GM12878 (cell line): Measurements from ENCODE around the gene SWT1. TPM values are rescaled to one million over a fixed set of nuclear protein-coding genes. Genes with fewer than 3 reads are reported as not detected.
A peak's percentile ranks its signal among the peaks of the same experiment; 100 is the strongest.

Source experiments
- ATAC-seq: fragments of 200-7000 bp; cut with Tn5 transposase; 3 replicates; pipeline ENCODE4 v1.9.1; 2020; ENCODE audit warnings: mild to moderate bottlenecking, moderate library complexity
- BruUV-seq: library from RNA; stranded (reverse); fragments of 400-500 nt; replicated peaks from 2 replicates; lab custom pipeline; 2021; lab: Mats Ljungman, UMichigan
- CTCF ChIA-PET: fragments of 300-600 bp; sonication (Branson Sonifier 250); formaldehyde crosslinking; extraction: SDS; loops from one replicate; lab custom pipeline; 2021; ENCODE audit warnings: inconsistent platforms; lab: Yijun Ruan, JAX
- POLR2A ChIA-PET: fragments of 350-600 bp; formaldehyde crosslinking; extraction: SDS; loops from one replicate; lab custom pipeline; 2021; ENCODE audit warnings: inconsistent platforms; lab: Charles Lee
- RAD21 ChIA-PET: fragments of 300-600 bp; sonication (Branson Sonifier 250); formaldehyde crosslinking; loops from one replicate; lab custom pipeline; 2023; ENCODE audit warnings: antibody characterized with exemption; ENCODE audit not compliant: unreplicated experiment; lab: Charles Lee
- SMC1A ChIA-PET: fragments of 300-600 bp; sonication (Branson Sonifier 250); formaldehyde crosslinking; loops from one replicate; lab custom pipeline; 2023; ENCODE audit not compliant: unreplicated experiment, uncharacterized antibody; lab: Charles Lee
- DNase-seq: peaks from one replicate; pipeline ENCODE4 v3.0.0-alpha.2; 2011; ENCODE audit warnings: low read depth, low spot score
- FAIRE-seq: peaks from 3 replicates; lab custom pipeline; 2011; peaks lifted over from hg19 to GRCh38; lab: Jason Lieb, UNC
- H2AFZ ChIP-seq: 2 replicates; pipeline ENCODE4 v1.6.0; 2011; ENCODE audit warnings: low read depth, low read length, control low read depth; ENCODE audit not compliant: control insufficient read depth
- H3K27ac ChIP-seq: 2 replicates; pipeline ENCODE4 v1.5.1; 2011; ENCODE audit warnings: control low read depth; ENCODE audit not compliant: control insufficient read depth, insufficient read depth
- H3K27me3 ChIP-seq, 2 experiments: replicated peaks in 1 of 2; 2 replicates each; pipeline versions ENCODE4 v1.6.0 to v1.6.1; 2011; ENCODE audit warnings: low read length in 1 of 2; ENCODE audit not compliant: control insufficient read depth in 2 of 2, insufficient read depth in 2 of 2
- H3K36me3 ChIP-seq, 2 experiments: 2 replicates each; pipeline ENCODE4 v1.5.1; 2011; ENCODE audit warnings: low read length in 1 of 2; ENCODE audit not compliant: control insufficient read depth in 2 of 2, insufficient read depth in 2 of 2
- H3K4me1 ChIP-seq: 2 replicates; pipeline ENCODE4 v1.6.1; 2011; ENCODE audit warnings: mild to moderate bottlenecking, low read length, moderate library complexity, mixed read lengths; ENCODE audit not compliant: control insufficient read depth, insufficient read depth
- H3K4me2 ChIP-seq: 2 replicates; pipeline ENCODE4 v1.6.0; 2011; ENCODE audit warnings: control low read depth; ENCODE audit not compliant: control insufficient read depth, insufficient read depth
- H3K4me3 ChIP-seq: fragments of 200-600 bp; sonication (generic); 2 replicates; pipeline ENCODE4 v1.5.1; 2016
- H3K79me2 ChIP-seq: 2 replicates; pipeline ENCODE4 v1.6.0; 2011; ENCODE audit warnings: low read length; ENCODE audit not compliant: control insufficient read depth, insufficient read depth
- H3K9ac ChIP-seq: 2 replicates; pipeline ENCODE4 v1.8.0; 2011; ENCODE audit warnings: low read length, control low read depth, mixed read lengths; ENCODE audit not compliant: control insufficient read depth, insufficient read depth
- H3K9me3 ChIP-seq: replicated peaks from 3 replicates; pipeline ENCODE4 v1.5.1; 2011; ENCODE audit warnings: mild to moderate bottlenecking, low read length; ENCODE audit not compliant: control insufficient read depth, insufficient read depth
- H4K20me1 ChIP-seq: 2 replicates; pipeline ENCODE4 v1.6.0; 2011; ENCODE audit not compliant: control insufficient read depth, insufficient read depth
- BCL3 ChIP-seq: IDR thresholded peaks from 2 replicates; pipeline ENCODE4 v1.6.1; 2011; ENCODE audit warnings: borderline replicate concordance, low read depth, mild to moderate bottlenecking, moderate library complexity, low read length; ENCODE audit not compliant: insufficient read depth, poor library complexity, severe bottlenecking
- MAX ChIP-seq: IDR thresholded peaks from 2 replicates; pipeline ENCODE4 v1.6.1; 2012; ENCODE audit warnings: low read depth, low read length, improper control_type of control experiment
- ZBTB40 ChIP-seq: fragments of 450-650 bp; IDR thresholded peaks from 2 replicates; pipeline ENCODE4 v1.6.1; 2016; ENCODE audit warnings: mild to moderate bottlenecking, moderate library complexity, borderline replicate concordance
- WGBS: methylation state at CpG from one replicate; pipeline ENCODE4 v1.1.6; 2016; ENCODE audit warnings: low lambda C conversion rate; ENCODE audit not compliant: insufficient replicate concordance, insufficient coverage; ENCODE audit errors: missing lambda C conversion rate; 5-methylcytosine and 5-hydroxymethylcytosine counted together
- in situ Hi-C: fragments of 300-500 bp; cut with MboI; formaldehyde crosslinking; loops from 9 replicates; pipeline ENCODE4 v1.14.3; 2018; ENCODE audit warnings: mixed read lengths
- intact Hi-C: fragments of 100-400 bp; cut with micrococcal nuclease; formaldehyde crosslinking; loops from one replicate; pipeline ENCODE4 v1.14.2; 2022; ENCODE audit not compliant: unreplicated experiment
- polyA plus RNA-seq, 11 experiments: library from polyadenylated mRNA; depleted of rRNA in 4 of 11; unstranded in 6 of 11; stranded (reverse) in 5 of 11; fragments of >200 nt; fragmentation: Nextera tagmentation in 4 of 11; fragmentation: Illumina TruSeq in 1 of 11; extraction: Ambion mirVana in 4 of 11; extraction: Trizol in 1 of 11; gene quantifications; 1 replicate in 1 of 11; 2 replicates in 10 of 11; pipeline versions ENCODE4 v1.2.1 to v1.2.3, GENCODE V29; 2011 to 2016; ENCODE audit warnings: inconsistent platforms in 2 of 11, missing spikeins in 2 of 11, low read depth in 1 of 11
- total RNA-seq, 4 experiments: library from RNA; depleted of rRNA in 3 of 4; stranded (reverse); fragments of >200 nt in 3 of 4; fragmentation: Illumina TruSeq in 1 of 4; extraction: Trizol in 1 of 4; gene quantifications; 2 replicates each; pipeline versions ENCODE4 v1.2.1 to v1.2.3, GENCODE V29; 2013 to 2021

SWT1 gene
- total and polyA plus RNA-seq, 10 of the 15 experiments (the other 5 are each of a cell fraction or from before 2014, with no cell fraction given) = 1.0 to 4.2 (median 2.6) TPM

GRCh38 chr1:185305419-185305818, 148.5 kb downstream of the SWT1 start (continued):
- no peak for TF ChIP-seq BCL3

- TF ChIP-seq ZBTB40 (peak; percentile 73), MAX (no peak)
- Histone ChIP-seq H4K20me1 (no peaks in the 10 kb centered on the region), H3K27me3 (no peaks in the 10 kb centered on the region), H2AFZ (no peak overlapping the region), H3K27ac (no peak overlapping the region), H3K4me1 (no peaks in the 10 kb centered on the region; the same call in 1 of the 2 replicates), H3K9me3 (no peaks in the 10 kb centered on the region), H3K4me2 (no peak overlapping the region), H3K79me2 (peaks cover 28% of the 10 kb centered on the region), H3K4me3 (no peak overlapping the region), H3K36me3 (peaks cover 0 to 27% of the 10 kb centered on the region in 2 experiments), H3K9ac (no peak overlapping the region)
- ChIA-PET RAD21 (no interaction called here), POLR2A (no interaction called here), SMC1A (interaction anchor here (0.8 to 1.9 kb wide), 4 partner anchors 9 to 1026 kb away, joined by 3 to 6 read pairs (median 5); no protein-coding TSS in a partner anchor), CTCF (interaction anchor here (1.2 kb wide), 1 partner anchor 288 kb away, joined by 3 read pairs; no protein-coding TSS in a partner anchor)
- FAIRE-seq (no peak), ATAC-seq (no peak), DNase-seq (no peak)
- no TSS peak for BruUV-seq
- in situ Hi-C loops = loop anchor here (25.0 kb wide), 1 partner anchor 1054 kb away; no protein-coding TSS in a partner anchor
- intact Hi-C loops = no loop called here
- WGBS = 100% methylated on average over 1 of the region's 1 CpG
These were observed 151.2 kb downstream of the SWT1 start for GRCh38 chr1:185308126-185308525.
